Smooth muscle cell (in vitro differentiated cells): Measurements from ENCODE around the gene DGKZ. TPM values are rescaled to one million over a fixed set of nuclear protein-coding genes. Genes with fewer than 3 reads are reported as not detected.

ENCODE experiments used
- DNase-seq: peaks from one replicate; lab custom pipeline; 2025; ENCODE audit not compliant: unreplicated experiment; lab: John Stamatoyannopoulos, UW
- H2AFZ ChIP-seq: fragments of 200-600 bp; sonication (generic); 2 replicates; pipeline ENCODE4 v1.6.0; 2016; ENCODE audit warnings: antibody characterized with exemption, low read depth, mild to moderate bottlenecking
- H3F3A ChIP-seq: fragments of 200-600 bp; sonication (generic); 2 replicates; pipeline ENCODE4 v1.6.0; 2017; ENCODE audit warnings: antibody characterized with exemption, low read depth
- H3K27ac ChIP-seq: fragments of 200-600 bp; sonication (generic); 2 replicates; pipeline ENCODE4 v1.5.1; 2016; ENCODE audit warnings: low read depth, mild to moderate bottlenecking
- H3K27me3 ChIP-seq: fragments of 200-600 bp; sonication (generic); 2 replicates; pipeline ENCODE4 v1.6.1; 2016; ENCODE audit warnings: low read depth, mild to moderate bottlenecking
- H3K36me3 ChIP-seq: fragments of 200-600 bp; sonication (generic); 2 replicates; pipeline ENCODE4 v1.5.1; 2016; ENCODE audit warnings: low read depth
- H3K4me1 ChIP-seq: fragments of 200-600 bp; sonication (generic); 2 replicates; pipeline ENCODE4 v1.5.1; 2016; ENCODE audit warnings: low read depth
- H3K4me2 ChIP-seq: fragments of 200-600 bp; sonication (generic); 2 replicates; pipeline ENCODE4 v1.6.0; 2016; ENCODE audit warnings: mild to moderate bottlenecking
- H3K4me3 ChIP-seq: fragments of 200-600 bp; sonication (generic); 2 replicates; pipeline ENCODE4 v1.5.1; 2016; ENCODE audit warnings: mild to moderate bottlenecking
- H3K79me2 ChIP-seq: fragments of 200-600 bp; sonication (generic); 2 replicates; pipeline ENCODE4 v1.6.0; 2016; ENCODE audit warnings: low read depth, mild to moderate bottlenecking
- H3K9ac ChIP-seq: fragments of 200-600 bp; sonication (generic); 2 replicates; pipeline ENCODE4 v1.6.0; 2016; ENCODE audit warnings: low read depth
- H3K9me3 ChIP-seq: fragments of 200-600 bp; sonication (generic); replicated peaks from 2 replicates; pipeline ENCODE4 v1.5.1; 2016; ENCODE audit warnings: low read depth
- H4K20me1 ChIP-seq: fragments of 200-600 bp; sonication (generic); 2 replicates; pipeline ENCODE4 v1.6.0; 2016; ENCODE audit warnings: low read depth
- WGBS: methylation state at CpG from one replicate; pipeline ENCODE4 v1.1.7; 2016; ENCODE audit warnings: low lambda C conversion rate; 5-methylcytosine and 5-hydroxymethylcytosine counted together
- polyA plus RNA-seq: library from polyadenylated mRNA; unstranded; fragments of >200 nt; fragmentation: Nextera tagmentation; extraction: Ambion mirVana; gene quantifications from 2 replicates; pipeline ENCODE4 v1.2.1, GENCODE V29; 2016
- total RNA-seq: library from RNA; depleted of rRNA; stranded (reverse); fragments of >200 nt; gene quantifications from 2 replicates; pipeline ENCODE4 v1.2.3, GENCODE V29; 2014
- TF ChIP-seq, protein P1 (sequence below): fragments of 200-600 bp; sonication (generic); IDR thresholded peaks from 2 replicates; pipeline ENCODE4 v1.5.1; 2017; ENCODE audit warnings: borderline replicate concordance, mild to moderate bottlenecking, antibody characterized with exemption; ENCODE audit not compliant: insufficient read depth, poor library complexity, severe bottlenecking

DGKZ gene
- total and polyA plus RNA-seq, 2 experiments from 2014 or later: 30.7 to 42.1 TPM

DNA sequence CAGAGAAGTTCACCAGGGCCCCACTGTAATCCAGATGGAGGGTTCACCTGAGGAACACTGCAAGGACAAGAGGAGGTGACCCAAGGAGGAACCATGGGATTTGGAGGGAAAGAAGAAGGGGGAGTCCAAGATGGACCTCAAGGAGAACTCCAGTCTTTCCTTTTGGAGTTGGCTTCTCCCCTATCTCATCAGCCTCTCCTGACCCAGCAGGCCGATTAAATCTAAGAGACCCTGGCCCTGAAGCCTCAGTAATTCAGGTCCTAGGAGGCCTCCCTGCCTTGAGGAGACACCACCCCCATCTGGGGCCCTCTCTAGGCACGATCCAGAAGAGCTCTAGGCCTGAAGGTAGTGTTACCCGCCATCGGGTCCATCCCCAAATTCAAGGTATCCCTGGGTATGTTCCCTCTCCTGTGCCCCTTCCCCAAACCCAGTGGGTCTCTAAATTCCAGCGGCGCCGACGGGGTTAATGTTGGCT is 15.1 kb upstream of the DGKZ start:
- H3K27ac ChIP-seq: no peak overlapping the region
- H2AFZ ChIP-seq: no peak overlapping the region
- no peak for DNase-seq
- H3K27me3 ChIP-seq: peaks cover 4% of the 10 kb centered on the region
- TF ChIP-seq, protein P1, sequence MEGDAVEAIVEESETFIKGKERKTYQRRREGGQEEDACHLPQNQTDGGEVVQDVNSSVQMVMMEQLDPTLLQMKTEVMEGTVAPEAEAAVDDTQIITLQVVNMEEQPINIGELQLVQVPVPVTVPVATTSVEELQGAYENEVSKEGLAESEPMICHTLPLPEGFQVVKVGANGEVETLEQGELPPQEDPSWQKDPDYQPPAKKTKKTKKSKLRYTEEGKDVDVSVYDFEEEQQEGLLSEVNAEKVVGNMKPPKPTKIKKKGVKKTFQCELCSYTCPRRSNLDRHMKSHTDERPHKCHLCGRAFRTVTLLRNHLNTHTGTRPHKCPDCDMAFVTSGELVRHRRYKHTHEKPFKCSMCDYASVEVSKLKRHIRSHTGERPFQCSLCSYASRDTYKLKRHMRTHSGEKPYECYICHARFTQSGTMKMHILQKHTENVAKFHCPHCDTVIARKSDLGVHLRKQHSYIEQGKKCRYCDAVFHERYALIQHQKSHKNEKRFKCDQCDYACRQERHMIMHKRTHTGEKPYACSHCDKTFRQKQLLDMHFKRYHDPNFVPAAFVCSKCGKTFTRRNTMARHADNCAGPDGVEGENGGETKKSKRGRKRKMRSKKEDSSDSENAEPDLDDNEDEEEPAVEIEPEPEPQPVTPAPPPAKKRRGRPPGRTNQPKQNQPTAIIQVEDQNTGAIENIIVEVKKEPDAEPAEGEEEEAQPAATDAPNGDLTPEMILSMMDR: no peak
- no peaks in the 10 kb centered on the region for H4K20me1 ChIP-seq
- WGBS: 25% methylated on average over 8 of the region's 8 CpGs
- H3K4me3 ChIP-seq: peak overlapping the region; percentile 63
- no peak overlapping the region for H3K9ac ChIP-seq
- peaks cover 11% of the 10 kb centered on the region for H3F3A ChIP-seq
- no peaks in the 10 kb centered on the region for H3K79me2 ChIP-seq
- no peaks in the 10 kb centered on the region for H3K36me3 ChIP-seq
- H3K9me3 ChIP-seq: no peaks in the 10 kb centered on the region
- peaks cover 29% of the 10 kb centered on the region for H3K4me1 ChIP-seq
- H3K4me2 ChIP-seq: peak overlapping the region; percentile 97

DNA sequence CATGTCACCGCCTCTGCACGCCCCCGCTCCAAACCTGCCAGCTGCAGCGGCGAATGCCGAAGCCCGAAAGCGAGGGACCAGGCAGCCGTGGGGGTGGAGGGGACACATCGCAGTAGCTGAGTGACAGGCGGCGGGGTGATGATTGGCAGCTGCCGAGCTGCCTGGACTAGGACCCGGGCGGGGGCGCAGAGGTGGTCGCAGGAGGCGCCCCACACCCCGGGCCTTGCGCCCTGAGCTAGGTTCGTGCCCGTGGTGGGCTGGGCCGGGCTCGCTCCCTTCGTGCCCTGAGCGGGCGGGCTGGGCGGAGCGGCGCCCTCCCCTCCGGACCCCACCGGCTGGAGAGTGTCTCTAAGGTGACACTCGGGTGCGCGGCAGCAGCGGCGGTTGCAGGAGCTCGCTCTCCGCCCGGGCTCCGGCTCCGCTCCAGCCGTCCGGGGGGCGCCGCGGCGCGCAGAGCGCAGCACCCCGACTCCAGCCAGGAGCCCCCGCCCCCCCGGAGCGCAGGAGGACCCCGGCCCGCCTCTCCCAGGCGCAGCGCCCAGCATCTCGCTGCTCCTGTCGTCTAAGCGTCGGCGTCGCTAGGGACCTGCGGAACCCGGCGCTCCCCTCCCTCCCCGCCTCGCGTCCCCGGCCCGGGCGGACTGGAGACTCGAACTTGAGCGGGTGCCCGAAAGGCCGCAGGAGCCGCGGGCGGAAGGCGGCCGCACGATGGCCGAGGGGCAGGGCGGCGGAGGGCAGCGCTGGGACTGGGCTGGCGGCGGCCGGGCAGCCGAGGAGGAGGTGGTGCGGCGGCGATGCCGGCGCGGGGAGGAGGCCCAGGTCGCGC is 14.5 kb upstream of the DGKZ start:
- peaks cover 11% of the 10 kb centered on the region for H3F3A ChIP-seq
- no peaks in the 10 kb centered on the region for H4K20me1 ChIP-seq
- 2% methylated on average over 74 of the region's 99 CpGs for WGBS
- TF ChIP-seq, protein P1: no peak
- H3K9me3 ChIP-seq: no peaks in the 10 kb centered on the region
- H3K4me1 ChIP-seq: peaks cover 29% of the 10 kb centered on the region
- no peak overlapping the region for H3K9ac ChIP-seq
- no peak overlapping the region for H3K27ac ChIP-seq
- peak overlapping the region; percentile 63 for H3K4me3 ChIP-seq
- H3K79me2 ChIP-seq: no peaks in the 10 kb centered on the region
- no peak for DNase-seq
- peaks cover 4% of the 10 kb centered on the region for H3K27me3 ChIP-seq
- H3K4me2 ChIP-seq: peak overlapping the region; percentile 97
- peak overlapping the region; percentile 54 for H2AFZ ChIP-seq
- no peaks in the 10 kb centered on the region for H3K36me3 ChIP-seq

DNA sequence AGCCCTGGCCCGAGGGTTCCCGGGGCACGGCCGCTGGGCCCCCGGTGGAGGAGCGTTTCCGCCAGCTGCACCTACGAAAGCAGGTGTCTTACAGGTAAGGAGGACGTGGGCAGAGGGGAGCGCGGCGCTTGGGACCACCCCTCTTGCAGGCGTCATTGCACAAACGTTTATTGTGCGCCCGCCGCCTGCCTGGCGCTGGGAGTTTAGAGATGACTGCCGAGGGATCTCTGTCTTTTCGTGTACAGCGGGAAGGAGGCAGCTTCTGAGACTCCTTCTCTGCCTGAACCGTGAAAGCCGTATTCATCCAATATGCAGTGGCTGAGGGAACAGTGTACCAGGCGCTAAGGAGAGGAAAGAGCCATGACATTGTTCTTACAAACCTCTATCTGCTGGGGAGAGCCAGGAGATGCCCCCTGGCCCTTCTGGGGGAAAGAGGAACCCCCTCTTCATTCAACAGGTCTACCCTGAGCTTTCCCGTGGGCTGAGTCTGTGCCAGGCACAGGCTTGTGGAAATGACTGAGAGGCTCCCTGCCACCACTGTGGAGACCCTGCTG is 13.8 kb upstream of the DGKZ start:
- TF ChIP-seq, protein P1: no peak
- Histone ChIP-seq H3K27ac (no peak overlapping the region), H3K4me2 (peak overlapping the region; percentile 97), H4K20me1 (no peaks in the 10 kb centered on the region), H3K36me3 (no peaks in the 10 kb centered on the region), H3K27me3 (peaks cover 4% of the 10 kb centered on the region), H2AFZ (peak overlapping the region; percentile 54), H3F3A (peaks cover 11% of the 10 kb centered on the region), H3K79me2 (no peaks in the 10 kb centered on the region), H3K4me3 (peak overlapping the region; percentile 63), H3K9ac (no peak overlapping the region), H3K9me3 (no peaks in the 10 kb centered on the region), H3K4me1 (peaks cover 30% of the 10 kb centered on the region)
- 10% methylated on average over 25 of the region's 25 CpGs for WGBS
- no peak for DNase-seq
